GM12873 (cell line): ENCODE measurements around the gene RAB11FIP5.

ENCODE experiments used
- TF ChIP-seq, protein P1 (sequence below): IDR thresholded peaks from 2 replicates; pipeline ENCODE4 v1.5.1; 2012; ENCODE audit warnings: low read depth, mild to moderate bottlenecking, moderate library complexity, low read length, control low read depth; ENCODE audit not compliant: insufficient read depth; ENCODE audit errors: missing control alignments

Gene RAB11FIP5

DNA sequence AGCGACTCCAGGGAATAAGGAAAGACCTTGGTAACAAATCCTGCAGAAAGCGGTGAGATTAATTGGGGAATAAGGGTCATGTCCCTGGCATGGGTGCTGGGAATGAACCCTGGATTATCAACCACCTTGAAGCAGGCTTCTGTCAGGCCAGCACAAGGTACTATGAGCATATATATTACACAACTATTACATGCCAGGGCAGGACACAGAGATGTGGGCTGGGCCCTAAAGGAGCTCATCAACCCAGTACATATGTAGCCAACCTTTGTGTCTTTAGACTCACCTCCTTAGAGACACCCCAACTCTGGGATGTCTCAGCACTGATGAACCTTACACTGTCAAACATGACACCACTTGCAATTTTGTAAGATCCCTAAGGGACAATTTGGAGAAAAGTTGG, 44.6 kb downstream of the RAB11FIP5 start:
- TF ChIP-seq, protein P1, sequence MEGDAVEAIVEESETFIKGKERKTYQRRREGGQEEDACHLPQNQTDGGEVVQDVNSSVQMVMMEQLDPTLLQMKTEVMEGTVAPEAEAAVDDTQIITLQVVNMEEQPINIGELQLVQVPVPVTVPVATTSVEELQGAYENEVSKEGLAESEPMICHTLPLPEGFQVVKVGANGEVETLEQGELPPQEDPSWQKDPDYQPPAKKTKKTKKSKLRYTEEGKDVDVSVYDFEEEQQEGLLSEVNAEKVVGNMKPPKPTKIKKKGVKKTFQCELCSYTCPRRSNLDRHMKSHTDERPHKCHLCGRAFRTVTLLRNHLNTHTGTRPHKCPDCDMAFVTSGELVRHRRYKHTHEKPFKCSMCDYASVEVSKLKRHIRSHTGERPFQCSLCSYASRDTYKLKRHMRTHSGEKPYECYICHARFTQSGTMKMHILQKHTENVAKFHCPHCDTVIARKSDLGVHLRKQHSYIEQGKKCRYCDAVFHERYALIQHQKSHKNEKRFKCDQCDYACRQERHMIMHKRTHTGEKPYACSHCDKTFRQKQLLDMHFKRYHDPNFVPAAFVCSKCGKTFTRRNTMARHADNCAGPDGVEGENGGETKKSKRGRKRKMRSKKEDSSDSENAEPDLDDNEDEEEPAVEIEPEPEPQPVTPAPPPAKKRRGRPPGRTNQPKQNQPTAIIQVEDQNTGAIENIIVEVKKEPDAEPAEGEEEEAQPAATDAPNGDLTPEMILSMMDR = no peak

GRCh38 chr2:73067043-73067442, 45.7 kb downstream of the RAB11FIP5 start:
- TF ChIP-seq, protein P1 = no peak

- TF ChIP-seq, protein P1 = no peak
Measured at GRCh38 chr2:73063909-73064875, 48.6 kb downstream of the RAB11FIP5 start.

DNA sequence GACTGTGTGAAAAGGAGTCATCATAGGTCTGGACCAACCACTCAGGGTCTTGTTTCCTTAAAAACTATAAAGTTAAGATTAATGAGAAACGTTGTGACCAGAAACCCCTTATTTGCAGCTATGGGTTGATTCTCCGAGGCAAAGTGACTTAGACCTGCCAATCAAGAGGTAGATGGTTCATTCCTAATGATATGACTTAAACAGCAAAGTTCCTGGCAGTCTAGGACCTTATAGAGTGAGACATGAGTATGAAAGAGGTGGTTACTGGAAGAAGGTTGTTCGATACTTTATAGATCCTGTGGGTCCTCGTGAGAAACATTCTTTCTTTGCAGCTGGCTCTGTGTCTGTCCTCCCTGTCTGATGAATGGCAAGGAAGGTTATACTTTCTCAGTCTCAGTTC, 49.3 kb downstream of the RAB11FIP5 start:
- TF ChIP-seq, protein P1 = no peak

DNA sequence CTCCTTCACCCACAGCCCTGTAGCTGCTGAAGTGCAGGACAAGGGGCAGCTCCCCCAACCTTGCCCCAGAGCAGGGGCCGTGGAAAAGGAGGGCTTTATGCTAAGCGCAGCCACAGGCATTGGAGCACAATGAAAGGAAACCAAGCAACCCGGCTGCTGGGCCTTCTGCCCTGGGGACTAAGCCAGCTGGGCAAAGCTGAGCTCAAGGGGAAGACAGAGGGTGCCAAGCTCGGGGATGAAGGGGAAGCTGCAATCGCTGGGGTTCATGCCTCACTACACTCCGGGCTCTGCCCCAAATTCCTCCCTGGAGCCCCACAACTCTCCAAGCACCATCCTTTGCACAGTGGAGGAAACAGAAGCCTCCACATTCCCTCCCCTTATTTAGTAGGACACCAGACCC, 53.6 kb downstream of the RAB11FIP5 start:
- TF ChIP-seq, protein P1 = no peak

DNA sequence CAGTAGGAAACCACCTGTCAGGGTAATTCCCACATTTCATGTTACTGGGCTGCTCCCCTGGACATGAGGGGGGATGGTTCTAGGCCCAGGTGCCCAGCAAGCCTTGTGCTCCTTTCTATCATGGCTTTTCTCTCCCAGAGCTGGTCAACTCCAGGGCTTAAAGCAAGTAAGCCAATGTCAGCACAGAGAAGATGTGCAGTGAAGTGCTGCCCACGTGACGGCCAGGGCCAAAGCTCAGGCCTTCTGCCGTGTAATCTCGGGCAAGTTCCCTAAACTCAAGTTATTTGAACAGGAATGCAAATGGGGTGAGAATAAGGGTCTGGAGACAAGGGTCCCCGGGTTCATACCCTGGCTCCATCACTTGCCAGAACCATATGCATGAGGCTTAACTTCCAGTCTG, 57.8 kb downstream of the RAB11FIP5 start:
- TF ChIP-seq, protein P1 = no peak

- TF ChIP-seq, protein P1 = no peak
Measured at GRCh38 chr2:73053316-73054114, 59.2 kb downstream of the RAB11FIP5 start.
